ENCODE data around the gene KSR2. TPM values are rescaled to one million over a fixed set of nuclear protein-coding genes. Genes with fewer than 3 reads are reported as not detected.

The KSR2 gene
- total RNA-seq, 2 experiments from 2014 or later, result 0.03 to 0.15 TPM

DNA sequence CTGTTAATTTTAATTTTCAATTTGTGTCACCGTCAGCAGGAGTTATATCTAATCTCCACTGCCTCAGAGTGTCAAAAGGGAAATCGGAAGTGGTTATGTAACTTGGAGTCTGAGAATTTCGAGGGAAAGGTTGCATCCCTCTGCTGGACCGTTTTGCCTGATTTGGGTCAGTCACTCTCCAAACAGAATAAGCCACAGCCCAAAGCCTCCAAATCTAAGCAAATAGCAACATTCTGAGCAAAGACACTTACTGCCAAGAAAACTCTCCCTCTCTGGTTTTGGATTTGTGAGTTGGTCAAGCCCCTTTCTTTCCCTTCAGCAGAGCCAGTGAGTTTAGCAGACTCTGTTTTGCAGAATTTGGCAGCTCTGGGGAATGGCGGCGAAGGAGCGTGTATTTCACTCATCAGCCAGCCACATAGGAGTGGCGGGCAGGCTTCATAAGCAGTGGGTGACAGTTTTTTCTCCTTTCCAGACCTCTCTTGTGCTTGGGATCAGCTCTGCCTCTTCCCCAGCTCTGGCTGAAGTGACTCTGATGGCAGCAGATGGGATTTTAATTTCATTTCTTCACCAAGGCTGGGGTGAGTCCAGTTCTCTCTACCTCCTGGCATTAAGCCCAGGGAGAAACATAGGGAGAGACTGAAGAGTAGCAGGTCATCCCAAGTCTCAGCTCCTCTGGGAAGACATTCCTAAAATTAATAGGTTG lies 388.6 kb downstream of the KSR2 start:
- DNase-seq (ENCODE audit: low spot score), result no peak
- no peaks in the 10 kb centered on the region for H3K36me3 ChIP-seq (ENCODE audit: insufficient read depth, low read length)
- no peak overlapping the region for H2AFZ ChIP-seq (ENCODE audit: low read length)
- POLR2A ChIA-PET, result interaction anchor here (0.6 kb wide), 1 partner anchor 11 kb away, joined by 3 read pairs; no protein-coding TSS in a partner anchor
- H3K4me1 ChIP-seq (ENCODE audit: insufficient read depth, low read length, poor library complexity, severe bottlenecking), result no peaks in the 10 kb centered on the region
- H3K79me2 ChIP-seq (ENCODE audit: insufficient read depth, low read depth, low read length), result no peaks in the 10 kb centered on the region
- H3K9me2 ChIP-seq (ENCODE audit: insufficient read depth, low read length), result no peaks in the 10 kb centered on the region
- TF ChIP-seq, protein P1, sequence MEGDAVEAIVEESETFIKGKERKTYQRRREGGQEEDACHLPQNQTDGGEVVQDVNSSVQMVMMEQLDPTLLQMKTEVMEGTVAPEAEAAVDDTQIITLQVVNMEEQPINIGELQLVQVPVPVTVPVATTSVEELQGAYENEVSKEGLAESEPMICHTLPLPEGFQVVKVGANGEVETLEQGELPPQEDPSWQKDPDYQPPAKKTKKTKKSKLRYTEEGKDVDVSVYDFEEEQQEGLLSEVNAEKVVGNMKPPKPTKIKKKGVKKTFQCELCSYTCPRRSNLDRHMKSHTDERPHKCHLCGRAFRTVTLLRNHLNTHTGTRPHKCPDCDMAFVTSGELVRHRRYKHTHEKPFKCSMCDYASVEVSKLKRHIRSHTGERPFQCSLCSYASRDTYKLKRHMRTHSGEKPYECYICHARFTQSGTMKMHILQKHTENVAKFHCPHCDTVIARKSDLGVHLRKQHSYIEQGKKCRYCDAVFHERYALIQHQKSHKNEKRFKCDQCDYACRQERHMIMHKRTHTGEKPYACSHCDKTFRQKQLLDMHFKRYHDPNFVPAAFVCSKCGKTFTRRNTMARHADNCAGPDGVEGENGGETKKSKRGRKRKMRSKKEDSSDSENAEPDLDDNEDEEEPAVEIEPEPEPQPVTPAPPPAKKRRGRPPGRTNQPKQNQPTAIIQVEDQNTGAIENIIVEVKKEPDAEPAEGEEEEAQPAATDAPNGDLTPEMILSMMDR (conservative IDR thresholded peaks at IDR 0.05; ENCODE audit: low read length), result no peak
- no peak for TF ChIP-seq EZH2phosphoT487 (IDR thresholded peaks at IDR 0.05; ENCODE audit: borderline replicate concordance, low read depth, low read length)
- H3K4me3 ChIP-seq (ENCODE audit: low read depth, low read length, poor library complexity, severe bottlenecking), result no peak overlapping the region
- H3K27ac ChIP-seq (ENCODE audit: low read depth, low read length, poor library complexity, severe bottlenecking), result no peak overlapping the region
- CTCF ChIA-PET (ENCODE audit: unreplicated experiment), result no interaction called here
- H4K20me1 ChIP-seq (ENCODE audit: insufficient read depth, low read length), result no peaks in the 10 kb centered on the region
- no TSS peak for BruUV-seq (replicated peaks)
- intact Hi-C loops (cut with micrococcal nuclease; ENCODE audit: unreplicated experiment), result loop anchor here (10.0 kb wide), 1 partner anchor 345 kb away; no protein-coding TSS in a partner anchor
- H3K9me3 ChIP-seq (ENCODE audit: low read length), result no peaks in the 10 kb centered on the region
- no peak overlapping the region for H3K4me2 ChIP-seq (ENCODE audit: low read length)

DNA sequence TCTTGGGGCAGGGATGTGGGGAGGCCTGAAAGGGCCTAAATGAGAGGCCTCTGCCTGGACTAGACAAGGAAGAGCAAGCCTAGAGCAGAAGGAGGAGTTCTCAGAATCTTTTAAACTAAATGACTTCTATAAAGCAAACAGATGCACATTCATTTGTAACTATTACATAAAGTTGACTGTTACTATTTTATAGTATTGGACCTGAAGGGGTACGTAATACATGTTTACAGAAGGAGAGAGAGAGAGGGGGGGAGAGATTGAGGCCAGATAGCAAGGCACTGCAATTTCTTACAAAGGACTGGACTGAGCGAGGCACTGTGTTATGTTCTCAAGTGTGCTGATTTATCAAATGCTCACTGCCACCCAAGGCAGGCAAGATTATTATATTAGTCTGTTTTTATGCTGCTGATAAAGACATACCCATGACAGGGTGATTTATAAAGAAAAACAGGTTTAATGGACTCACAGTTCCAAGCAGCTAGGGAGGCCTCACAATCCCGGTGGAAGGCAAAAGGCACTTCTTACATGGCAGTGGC lies 391.6 kb downstream of the KSR2 start:
- BruUV-seq (replicated peaks), result no TSS peak
- intact Hi-C loops (cut with micrococcal nuclease; ENCODE audit: unreplicated experiment), result no loop called here
- CTCF ChIA-PET (ENCODE audit: unreplicated experiment), result no interaction called here

More for the DNA sequence above, 391.6 kb downstream of the KSR2 start:
- Histone ChIP-seq H3K4me3 (ENCODE audit: low read depth, low read length, poor library complexity, severe bottlenecking) (no peak overlapping the region), H3K4me1 (ENCODE audit: insufficient read depth, low read length, poor library complexity, severe bottlenecking) (no peaks in the 10 kb centered on the region), H3K4me2 (ENCODE audit: low read length) (no peak overlapping the region), H3K79me2 (ENCODE audit: insufficient read depth, low read depth, low read length) (no peaks in the 10 kb centered on the region), H4K20me1 (ENCODE audit: insufficient read depth, low read length) (no peaks in the 10 kb centered on the region), H3K36me3 (ENCODE audit: insufficient read depth, low read length) (no peaks in the 10 kb centered on the region), H3K9me2 (ENCODE audit: insufficient read depth, low read length) (no peaks in the 10 kb centered on the region), H3K9me3 (ENCODE audit: low read length) (no peaks in the 10 kb centered on the region), H3K27ac (ENCODE audit: low read depth, low read length, poor library complexity, severe bottlenecking) (no peak overlapping the region), H2AFZ (ENCODE audit: low read length) (no peak overlapping the region)
- TF ChIP-seq, protein P1 (conservative IDR thresholded peaks at IDR 0.05; ENCODE audit: low read length), result no peak
- no peak for TF ChIP-seq EZH2phosphoT487 (IDR thresholded peaks at IDR 0.05; ENCODE audit: borderline replicate concordance, low read depth, low read length)
- DNase-seq (ENCODE audit: low spot score), result no peak
- POLR2A ChIA-PET, result no interaction called here

Measured in OCI-LY7 (cell line).